Colonic mucosa (tissue), 4 donors: ENCODE data around the gene CLDN5. TPM values are rescaled to one million over a fixed set of nuclear protein-coding genes. Genes with fewer than 3 reads are reported as not detected.

Experiments used
- DNase-seq: peaks from one replicate; pipeline ENCODE4 v3.0.0-alpha.2; 2020
- H3K27ac ChIP-seq: fragments of 200-600 bp; one replicate; pipeline ENCODE4 v1.8.0; 2021
- H3K27me3 ChIP-seq: fragments of 200-600 bp; one replicate; pipeline ENCODE4 v1.8.0; 2021
- H3K36me3 ChIP-seq: fragments of 200-600 bp; one replicate; pipeline ENCODE4 v1.8.0; 2021
- H3K4me1 ChIP-seq: fragments of 200-600 bp; one replicate; pipeline ENCODE4 v1.8.0; 2021; ENCODE audit warnings: mild to moderate bottlenecking
- H3K4me3 ChIP-seq: fragments of 200-600 bp; one replicate; pipeline ENCODE4 v1.8.0; 2021
- H3K9ac ChIP-seq, 2 donors: one replicate each; pipeline ENCODE4 v1.7.0; 2013; ENCODE audit warnings: control low read depth in 2 of 2, low read depth in 2 of 2, low read length in 2 of 2
- H3K9me3 ChIP-seq: fragments of 200-600 bp; one replicate; pipeline ENCODE4 v1.8.0; 2021
- intact Hi-C: fragments of 100-400 bp; cut with DNase I; formaldehyde crosslinking; loops from one replicate; pipeline ENCODE4 v1.14.1; 2022
- total RNA-seq, 2 donors: library from RNA; stranded (reverse); fragmentation: NEBNext Ultra II Directional in 1 of 2; extraction: Animal tissue kit (Norgen Biotek cat#: 25700) in 1 of 2; gene quantifications; one replicate each; pipeline ENCODE4 v1.2.1, GENCODE V29; 2021
- TF ChIP-seq, protein P1 (sequence below): fragments of 200-600 bp; IDR thresholded peaks from one replicate; pipeline ENCODE4 v1.8.0; 2022; ENCODE audit warnings: antibody characterized with exemption, mild to moderate bottlenecking
- donor health status: healthy.
- donor health status: DM: no; HTN: no; CAD: no.
- donor health status: DM: no; HTN: no; CAD: no.

The CLDN5 gene
- total RNA-seq, 2 donors from 2014 or later, result 10.4 to 31.0 TPM

DNA sequence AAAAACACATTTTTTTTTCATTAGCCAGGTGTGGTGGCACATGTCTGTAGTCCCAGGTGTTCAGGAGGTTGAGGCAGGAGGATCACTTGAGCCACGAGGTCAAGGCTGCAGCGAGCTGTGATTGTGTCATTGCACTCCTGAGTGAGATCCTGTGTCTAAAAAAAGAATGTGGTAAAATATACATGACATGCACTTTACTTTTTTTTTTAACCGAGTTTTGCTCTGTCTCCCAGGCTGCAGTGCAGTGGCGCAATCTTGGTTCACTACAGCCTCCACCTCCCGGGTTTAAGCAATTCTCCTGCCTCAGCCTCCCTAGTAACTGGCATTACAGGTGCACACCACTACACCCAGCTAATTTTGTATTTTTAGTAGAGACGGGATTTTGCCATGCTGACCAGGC lies 22.5 kb upstream of the CLDN5 start:
- Histone ChIP-seq H3K36me3 (no peaks in the 10 kb centered on the region), H3K27me3 (no peaks in the 10 kb centered on the region), H3K4me1 (no peaks in the 10 kb centered on the region), H3K9ac (no peak overlapping the region), H3K9me3 (no peaks in the 10 kb centered on the region), H3K4me3 (no peak overlapping the region), H3K27ac (no peak overlapping the region)
- intact Hi-C loops, result no loop called here
- TF ChIP-seq, protein P1, sequence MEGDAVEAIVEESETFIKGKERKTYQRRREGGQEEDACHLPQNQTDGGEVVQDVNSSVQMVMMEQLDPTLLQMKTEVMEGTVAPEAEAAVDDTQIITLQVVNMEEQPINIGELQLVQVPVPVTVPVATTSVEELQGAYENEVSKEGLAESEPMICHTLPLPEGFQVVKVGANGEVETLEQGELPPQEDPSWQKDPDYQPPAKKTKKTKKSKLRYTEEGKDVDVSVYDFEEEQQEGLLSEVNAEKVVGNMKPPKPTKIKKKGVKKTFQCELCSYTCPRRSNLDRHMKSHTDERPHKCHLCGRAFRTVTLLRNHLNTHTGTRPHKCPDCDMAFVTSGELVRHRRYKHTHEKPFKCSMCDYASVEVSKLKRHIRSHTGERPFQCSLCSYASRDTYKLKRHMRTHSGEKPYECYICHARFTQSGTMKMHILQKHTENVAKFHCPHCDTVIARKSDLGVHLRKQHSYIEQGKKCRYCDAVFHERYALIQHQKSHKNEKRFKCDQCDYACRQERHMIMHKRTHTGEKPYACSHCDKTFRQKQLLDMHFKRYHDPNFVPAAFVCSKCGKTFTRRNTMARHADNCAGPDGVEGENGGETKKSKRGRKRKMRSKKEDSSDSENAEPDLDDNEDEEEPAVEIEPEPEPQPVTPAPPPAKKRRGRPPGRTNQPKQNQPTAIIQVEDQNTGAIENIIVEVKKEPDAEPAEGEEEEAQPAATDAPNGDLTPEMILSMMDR, result no peak
- DNase-seq, result no peak

DNA sequence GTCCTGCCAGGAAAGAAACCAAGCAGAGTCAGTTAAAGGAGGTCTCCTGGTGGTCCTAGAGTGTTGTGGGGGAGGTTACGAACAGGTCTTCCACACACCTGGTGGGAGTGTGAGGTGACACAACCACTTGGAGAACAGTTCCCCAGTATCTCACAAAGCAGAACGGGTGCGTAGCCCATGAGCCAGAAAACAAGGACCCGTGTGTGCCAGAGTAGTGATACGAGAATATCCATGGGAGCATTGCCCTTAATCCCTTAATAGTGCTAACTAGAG lies 21.7 kb upstream of the CLDN5 start:
- no peak for DNase-seq
- no peak overlapping the region for H3K27ac ChIP-seq
- H3K36me3 ChIP-seq, result no peaks in the 10 kb centered on the region
- intact Hi-C loops, result no loop called here
- H3K9me3 ChIP-seq, result no peaks in the 10 kb centered on the region
- H3K4me3 ChIP-seq, result no peak overlapping the region
- H3K27me3 ChIP-seq, result no peaks in the 10 kb centered on the region
- TF ChIP-seq, protein P1, result no peak
- H3K9ac ChIP-seq, result no peak overlapping the region
- H3K4me1 ChIP-seq, result no peaks in the 10 kb centered on the region

DNA sequence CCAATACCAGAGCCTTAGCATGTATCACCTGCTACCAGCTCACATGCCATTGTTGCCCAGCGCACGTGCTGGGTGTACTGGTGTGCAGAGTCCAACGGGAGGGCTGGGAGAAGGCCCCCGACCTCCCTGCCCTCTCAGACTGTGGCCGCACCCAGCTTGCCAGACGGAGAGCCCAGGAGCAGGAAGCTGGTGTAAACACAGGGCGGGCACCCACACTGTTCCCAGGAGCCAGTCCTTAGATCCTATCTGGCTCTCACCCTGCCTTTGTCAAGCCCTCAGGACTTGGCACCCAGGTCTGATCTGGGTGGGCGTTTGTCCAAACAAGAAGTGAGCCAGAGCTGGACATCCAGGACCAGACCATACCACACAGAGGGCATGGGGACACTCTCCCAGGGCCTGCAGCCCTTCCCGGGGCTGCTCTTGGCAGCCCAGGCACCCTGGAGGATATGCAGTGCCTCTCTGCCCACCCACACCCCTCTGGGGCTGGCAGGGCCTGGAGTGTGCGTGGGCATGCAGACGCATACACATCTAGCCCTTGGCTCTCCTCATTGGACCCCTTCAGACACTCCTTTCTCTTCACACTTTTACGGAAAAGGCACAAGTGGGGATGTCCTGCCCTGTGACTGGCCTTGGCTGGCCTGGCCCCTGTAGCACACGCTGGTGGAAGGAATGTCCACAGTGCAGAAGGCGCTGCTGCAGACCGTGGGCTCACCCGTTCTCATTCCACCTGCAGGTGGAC lies 19.9 kb upstream of the CLDN5 start:
- Histone ChIP-seq H3K9ac (peak overlapping the region in 1 of 2 donors; percentile 19), H3K4me3 (no peak overlapping the region), H3K4me1 (no peaks in the 10 kb centered on the region), H3K27me3 (no peaks in the 10 kb centered on the region), H3K36me3 (no peaks in the 10 kb centered on the region), H3K27ac (no peak overlapping the region), H3K9me3 (no peaks in the 10 kb centered on the region)
- TF ChIP-seq, protein P1, result no peak
- intact Hi-C loops, result no loop called here
- peak; percentile 38 for DNase-seq

DNA sequence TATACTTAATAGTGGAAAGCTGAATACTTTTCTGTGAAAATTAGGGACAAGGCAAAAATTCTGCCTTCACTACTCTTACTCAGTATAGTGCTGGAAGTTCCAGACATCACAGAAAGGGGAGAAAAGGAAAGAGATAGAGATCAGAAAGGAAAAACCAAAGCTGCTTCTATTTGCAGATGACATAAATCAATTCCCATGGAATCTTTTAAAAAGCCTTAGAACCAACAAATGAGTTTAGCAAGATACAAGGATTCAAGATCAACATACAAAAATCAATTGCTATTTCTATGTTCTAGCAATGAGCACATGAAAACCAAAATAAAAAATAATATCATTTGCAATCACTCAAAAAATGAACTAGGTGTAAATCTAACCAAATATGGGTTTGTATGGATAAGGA lies 16.2 kb upstream of the CLDN5 start:
- Histone ChIP-seq H3K36me3 (no peaks in the 10 kb centered on the region), H3K27ac (no peak overlapping the region), H3K27me3 (no peaks in the 10 kb centered on the region), H3K4me1 (no peaks in the 10 kb centered on the region), H3K9ac (no peak overlapping the region), H3K9me3 (no peaks in the 10 kb centered on the region), H3K4me3 (no peak overlapping the region)
- no peak for DNase-seq
- TF ChIP-seq, protein P1, result no peak
- intact Hi-C loops, result no loop called here

DNA sequence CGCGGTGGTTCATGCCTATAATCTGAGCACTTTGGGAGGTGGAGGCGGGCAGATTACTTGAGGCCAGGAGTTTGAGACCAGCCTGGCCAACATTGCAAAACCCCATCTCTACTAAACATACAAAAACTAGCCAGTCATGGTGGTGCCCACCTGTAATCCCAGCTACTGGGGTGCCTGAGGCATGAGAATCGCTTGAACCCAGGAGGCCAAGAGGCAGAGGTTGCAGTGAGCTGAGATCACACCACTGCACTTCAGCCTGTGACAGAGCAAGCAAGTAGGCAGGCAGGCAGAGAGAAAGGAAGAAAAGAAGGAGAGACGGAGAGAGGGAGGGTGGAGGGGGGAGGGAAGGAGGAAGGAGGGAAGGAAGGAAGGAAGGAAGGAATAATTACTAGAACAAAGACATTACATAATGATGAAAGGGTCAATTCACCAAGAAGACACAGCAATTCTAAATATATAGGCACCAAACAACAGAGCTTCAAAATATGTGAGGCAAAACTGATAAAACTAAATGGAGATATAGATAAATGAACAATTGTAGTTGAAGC lies 13.8 kb upstream of the CLDN5 start:
- no peaks in the 10 kb centered on the region for H3K4me1 ChIP-seq
- H3K4me3 ChIP-seq, result no peak overlapping the region
- no peak overlapping the region for H3K27ac ChIP-seq
- H3K27me3 ChIP-seq, result no peaks in the 10 kb centered on the region
- DNase-seq, result no peak
- H3K36me3 ChIP-seq, result no peaks in the 10 kb centered on the region
- intact Hi-C loops, result no loop called here
- TF ChIP-seq, protein P1, result no peak
- H3K9me3 ChIP-seq, result no peaks in the 10 kb centered on the region
- no peak overlapping the region for H3K9ac ChIP-seq
